Posterior vena cava (tissue), 2 donors: Measurements from ENCODE around the gene SRPRA. TPM values are rescaled to one million over a fixed set of nuclear protein-coding genes. Genes with fewer than 3 reads are reported as not detected.

Experiments
- DNase-seq: peaks from one replicate; pipeline ENCODE4 v3.0.0-alpha.2; 2020; ENCODE audit warnings: low spot score
- intact Hi-C, 2 donors: fragments of 100-400 bp; cut with DNase I; formaldehyde crosslinking; loops; one replicate each; pipeline versions ENCODE4 v1.14.1 to v1.14.2; 2022 to 2023
- total RNA-seq, 2 donors: library from RNA; stranded (reverse); fragmentation: NEBNext Ultra II Directional; extraction: Animal tissue kit (Norgen Biotek cat#: 25700); gene quantifications; one replicate each; pipeline ENCODE4 v1.2.1, GENCODE V29; 2021
- donor health status: DM: yes; HTN: yes; CAD: no.
- donor health status: DM: yes; HTN: yes; CAD: no.

The SRPRA gene
- total RNA-seq, 2 donors from 2014 or later, result 79.7 to 82.0 TPM

DNA sequence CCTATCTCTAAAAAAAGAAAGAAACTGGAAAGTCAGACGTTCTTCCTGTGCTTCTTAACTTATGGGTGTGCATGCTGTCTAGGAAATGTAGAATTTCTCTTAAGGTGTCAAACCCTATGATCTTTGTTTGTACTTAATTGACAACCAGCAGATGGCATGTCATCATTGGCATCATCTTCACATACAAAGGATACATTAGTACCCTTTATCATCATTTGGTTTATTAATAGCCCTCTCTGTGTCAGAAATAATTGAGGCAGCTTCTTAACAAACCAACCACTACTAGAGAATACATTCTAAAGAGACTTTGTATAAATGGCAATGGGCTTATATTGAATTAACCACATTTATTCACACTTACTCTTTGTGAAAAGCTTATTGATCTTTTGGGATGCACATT lies 13.9 kb downstream of the SRPRA start:
- intact Hi-C loops, result no loop called here
- DNase-seq, result no peak

DNA sequence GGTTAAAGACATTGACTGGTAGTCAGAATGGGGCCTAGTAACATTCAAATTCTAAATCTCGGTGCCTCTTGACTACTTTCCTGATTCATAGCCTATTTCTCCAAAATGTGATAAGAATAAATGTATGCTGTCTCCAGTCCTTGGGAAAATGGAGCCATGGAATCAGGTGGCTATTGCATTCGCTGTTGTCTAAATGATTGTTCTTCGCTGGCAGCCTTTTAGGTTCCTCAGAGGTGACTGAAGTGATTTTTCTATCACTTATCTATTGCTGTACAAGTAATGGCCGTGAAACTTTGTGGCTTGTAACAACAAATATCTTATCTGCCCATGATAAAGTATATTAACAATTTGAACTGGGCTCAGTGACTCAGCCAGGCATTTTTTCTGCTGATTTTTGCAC lies 15.4 kb downstream of the SRPRA start:
- intact Hi-C loops, result no loop called here
- no peak for DNase-seq

DNA sequence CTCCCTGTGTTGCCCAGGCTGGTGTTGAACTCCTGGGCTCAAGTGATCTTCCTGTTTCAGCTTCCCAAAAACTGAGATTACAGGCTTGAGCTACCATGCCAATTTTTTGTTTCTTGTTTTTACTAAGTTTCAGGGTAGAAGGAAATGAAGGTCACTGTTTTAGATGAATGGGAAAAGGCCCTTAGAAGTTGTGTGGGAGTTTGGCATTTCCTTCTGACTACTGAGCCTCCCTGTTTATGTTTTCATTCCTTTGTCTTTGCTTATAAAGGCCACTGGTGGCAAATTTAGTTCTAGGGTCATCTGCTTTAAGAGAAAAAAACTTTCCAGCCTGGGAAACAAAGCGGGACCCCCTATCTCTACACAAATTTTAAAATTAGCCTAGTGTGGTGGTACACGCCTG lies 22.1 kb downstream of the SRPRA start:
- DNase-seq, result no peak
- intact Hi-C loops, result no loop called here

DNA sequence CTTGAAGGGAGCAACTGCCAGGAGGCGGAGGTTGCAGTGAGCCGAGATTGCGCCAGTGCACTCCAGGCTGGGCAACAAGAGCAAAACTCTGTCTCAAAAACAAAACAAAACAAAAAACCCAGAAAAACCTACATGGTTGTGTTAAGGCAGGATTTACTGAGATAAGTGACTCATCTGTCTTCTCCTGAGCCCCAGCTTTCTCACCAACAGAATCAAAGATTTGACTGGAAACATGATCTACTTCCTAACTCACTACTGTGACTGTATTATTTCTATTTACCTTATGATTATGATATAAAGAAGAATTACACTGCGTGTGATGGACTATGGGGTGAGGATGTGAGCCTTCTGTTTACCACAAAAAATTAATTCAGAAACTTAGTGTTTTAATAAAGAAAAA lies 35.3 kb downstream of the SRPRA start:
- no peak for DNase-seq
- intact Hi-C loops, result no loop called here

DNA sequence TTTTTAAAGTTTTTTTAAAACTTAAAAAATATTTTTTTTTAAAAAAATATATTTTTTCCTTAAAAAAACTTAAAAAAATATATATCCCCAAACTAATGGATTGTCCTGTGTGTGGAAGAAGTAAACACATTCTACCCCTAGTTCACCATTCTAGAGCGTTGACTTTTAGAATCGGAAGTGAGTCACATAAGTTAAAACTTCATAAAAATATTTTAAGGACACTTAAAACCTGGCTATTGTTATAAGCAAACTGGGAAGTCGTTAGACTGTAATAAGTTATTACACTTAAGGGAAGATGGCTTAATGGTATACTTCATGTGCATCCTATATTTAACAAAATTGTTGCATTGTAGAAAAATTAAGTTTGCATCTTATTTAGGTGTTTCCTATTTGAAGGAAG lies 36.0 kb downstream of the SRPRA start:
- no peak for DNase-seq
- intact Hi-C loops, result no loop called here

DNA sequence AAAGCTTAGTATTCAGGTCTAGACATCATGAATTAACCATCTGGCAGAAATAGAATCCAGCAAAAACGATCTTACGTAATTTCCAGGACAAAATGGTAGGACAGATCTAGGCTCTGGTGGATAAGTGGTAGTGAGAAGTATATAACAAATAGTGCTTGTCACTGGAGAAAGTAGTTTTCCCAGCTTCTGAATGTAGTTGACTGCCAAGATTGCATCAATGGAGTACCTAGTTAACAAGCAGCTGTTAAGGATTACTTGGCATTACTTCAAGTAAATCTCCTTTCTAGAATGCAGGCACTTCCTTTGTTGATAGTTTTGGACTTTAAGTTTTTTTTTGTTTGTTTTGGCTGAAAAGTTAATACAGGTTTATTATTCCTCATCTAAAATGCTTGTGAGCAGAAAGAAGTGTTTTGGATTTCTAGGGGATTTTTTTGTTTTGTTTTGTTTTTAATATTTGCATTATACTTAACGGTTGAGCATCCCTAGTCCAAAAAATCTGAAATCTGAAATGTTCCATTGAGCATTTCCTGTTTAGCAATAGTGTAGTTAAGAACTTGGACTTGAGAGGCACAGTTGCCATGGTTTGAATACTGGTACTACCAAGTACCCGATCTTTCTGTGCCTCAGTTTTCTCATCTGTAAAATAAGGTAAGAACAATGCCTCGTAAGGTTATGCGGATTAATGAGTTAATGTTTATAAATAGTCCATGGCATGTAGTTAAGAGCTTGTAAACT lies 36.8 kb downstream of the SRPRA start:
- intact Hi-C loops, result no loop called here
- no peak for DNase-seq

GRCh38 chr11:126229858-126230540 lies 38.7 kb downstream of the SRPRA start:
- DNase-seq, result no peak
- intact Hi-C loops, result no loop called here

DNA sequence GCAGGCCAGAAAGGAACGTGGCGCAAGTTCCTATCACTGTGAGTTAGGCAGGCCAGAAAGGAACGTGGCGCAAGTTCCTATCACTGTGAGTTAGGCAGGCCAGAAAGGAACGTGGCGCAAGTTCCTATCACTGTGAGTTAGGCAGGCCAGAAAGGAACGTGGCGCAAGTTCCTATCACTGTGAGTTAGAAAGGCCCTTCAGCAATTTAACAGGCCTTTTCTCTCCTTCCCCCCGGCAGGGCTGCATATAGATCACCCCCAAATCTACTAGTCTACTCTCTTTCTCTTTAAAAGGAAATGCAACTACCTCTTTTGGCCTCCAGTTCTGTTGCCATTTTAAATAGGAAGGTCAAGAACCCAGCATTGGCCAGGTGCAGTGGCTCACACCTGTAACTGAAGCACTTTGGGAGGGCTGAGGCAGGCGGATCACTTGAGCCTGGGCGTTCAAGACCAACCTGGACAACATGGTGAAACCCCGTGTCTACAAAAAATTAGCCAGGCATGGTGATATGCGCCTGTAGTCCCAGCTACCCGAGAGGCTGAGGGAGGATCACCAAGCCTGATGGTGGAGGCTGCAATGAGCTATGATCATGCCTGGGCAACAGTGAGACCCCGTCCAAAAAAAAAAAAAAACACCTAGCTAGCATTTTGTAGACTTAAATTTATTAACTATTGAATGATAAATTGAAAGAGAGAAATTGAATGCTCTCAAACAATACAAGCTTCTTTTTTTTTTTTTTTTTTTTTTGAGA lies 42.2 kb downstream of the SRPRA start:
- DNase-seq, result no peak
- intact Hi-C loops, result no loop called here

GRCh38 chr11:126225295-126225665 lies 43.4 kb downstream of the SRPRA start:
- intact Hi-C loops, result no loop called here
- DNase-seq, result no peak

GRCh38 chr11:126224647-126225294 lies 43.9 kb downstream of the SRPRA start:
- intact Hi-C loops, result no loop called here
- no peak for DNase-seq

GRCh38 chr11:126219547-126219946 lies 49.1 kb downstream of the SRPRA start:
- DNase-seq, result no peak
- intact Hi-C loops, result no loop called here

DNA sequence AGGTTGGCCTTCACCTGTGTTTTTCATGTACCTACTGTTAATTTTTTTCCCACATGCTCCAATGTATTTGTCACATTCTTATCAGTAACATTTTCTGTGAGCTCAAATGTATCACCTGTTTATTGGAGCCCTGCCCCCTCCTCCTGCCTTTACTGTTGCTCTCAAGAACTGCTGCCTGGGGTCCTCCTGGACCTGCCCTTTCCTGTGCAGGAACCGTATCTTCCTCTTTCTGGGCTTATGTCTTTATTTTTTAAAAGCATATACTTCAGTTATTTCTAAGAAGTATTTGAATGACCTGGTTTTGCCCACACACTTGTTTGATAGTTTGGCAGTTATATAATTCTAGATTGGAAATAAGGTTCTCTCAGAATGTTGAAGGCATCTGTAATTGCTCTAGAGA lies 51.2 kb downstream of the SRPRA start:
- no peak for DNase-seq
- intact Hi-C loops, result no loop called here

DNA sequence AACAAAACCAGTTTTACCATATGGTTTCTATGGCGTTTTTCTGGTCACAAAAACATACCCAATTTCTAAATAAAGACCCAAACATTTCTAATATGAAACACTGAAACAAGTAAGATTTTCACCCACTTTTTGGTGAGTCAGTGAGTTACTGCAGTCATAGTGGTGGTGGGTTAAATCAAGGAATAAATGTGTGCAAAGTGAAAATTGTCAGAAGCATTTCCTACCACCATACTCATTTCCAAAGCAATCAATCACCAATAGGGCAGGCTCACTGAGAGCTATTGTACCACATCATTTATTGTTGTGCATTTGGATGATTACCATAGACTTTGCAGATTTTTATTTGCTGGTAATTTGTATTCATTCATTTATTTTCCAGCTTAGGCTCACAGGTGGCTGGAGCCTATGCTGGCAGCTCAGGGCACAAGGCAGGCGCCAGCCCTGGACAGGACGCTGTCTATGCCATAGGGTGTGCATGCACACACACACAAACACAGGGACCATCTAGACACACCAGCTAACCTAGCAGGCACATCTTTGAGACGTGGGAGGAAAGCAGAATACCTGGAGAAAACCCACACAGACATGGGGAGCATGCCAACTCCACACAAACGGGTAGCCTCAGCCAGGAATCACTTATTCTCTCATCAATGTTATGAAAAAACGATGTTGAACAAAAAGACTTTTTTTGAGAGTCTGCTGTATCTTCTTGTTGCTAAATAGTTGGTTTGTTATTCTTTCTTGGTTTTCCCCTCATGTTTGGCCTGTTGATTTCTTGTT lies 52.0 kb downstream of the SRPRA start:
- intact Hi-C loops, result no loop called here
- DNase-seq, result no peak

GRCh38 chr11:126214841-126215240 lies 53.9 kb downstream of the SRPRA start:
- intact Hi-C loops, result no loop called here
- no peak for DNase-seq

- intact Hi-C loops, result no loop called here
Measured at GRCh38 chr11:126214441-126214840, 54.3 kb downstream of the SRPRA start.

More at GRCh38 chr11:126214441-126214840, 54.3 kb downstream of the SRPRA start:
- no peak for DNase-seq
